ENCODE data around the gene MCOLN1. TPM values are rescaled to one million over a fixed set of nuclear protein-coding genes. Genes with fewer than 3 reads are reported as not detected.
A peak's percentile ranks its signal among the peaks of the same experiment; 100 is the strongest.
"Not testable (repeated sequence)": the region's sequence is repeated elsewhere in the genome, so short reads cannot be mapped to it uniquely, and the experiment has no call there.

The MCOLN1 gene
- total RNA-seq, 1 experiment from 2014 or later = 7.5 TPM

DNA sequence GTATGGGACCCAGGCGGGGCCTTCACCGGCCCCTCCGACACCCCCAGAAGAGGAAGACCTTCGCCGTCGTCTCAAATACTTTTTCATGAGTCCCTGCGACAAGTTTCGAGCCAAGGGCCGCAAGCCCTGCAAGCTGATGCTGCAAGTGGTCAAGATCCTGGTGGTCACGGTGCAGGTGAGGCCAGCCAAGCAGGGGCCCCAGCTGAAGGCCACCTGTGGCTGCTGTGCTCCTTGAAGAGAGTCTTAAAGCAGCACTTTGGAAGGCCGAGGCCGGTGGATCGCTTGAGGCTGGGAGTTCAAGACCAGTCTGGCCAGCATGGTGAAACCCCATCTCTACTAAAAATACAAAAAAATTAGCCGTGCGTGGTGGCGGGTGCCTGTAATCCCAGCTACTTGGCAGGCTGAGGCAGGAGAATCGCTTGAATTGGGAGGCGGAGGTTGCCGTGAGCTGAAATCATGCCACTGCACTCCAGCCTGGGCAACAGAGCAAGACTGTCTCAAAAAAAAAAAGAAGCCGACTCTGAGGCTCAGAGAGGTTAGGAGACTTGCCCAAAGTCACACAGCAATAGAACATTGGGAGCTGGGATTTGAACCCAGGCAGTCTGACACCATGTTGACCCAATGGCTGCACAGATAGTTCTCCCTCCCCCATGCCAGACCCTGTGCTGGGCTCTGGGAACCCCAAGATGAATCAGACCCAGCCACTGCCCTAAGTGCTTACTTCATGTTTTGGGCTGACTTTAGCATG lies 2.7 kb downstream of the MCOLN1 start:
- no peak for DNase-seq (ENCODE audit: low spot score)

GRCh38 chr19:7526059-7526929 lies 3.9 kb downstream of the MCOLN1 start:
- DNase-seq (ENCODE audit: low spot score) = no peak

- DNase-seq (ENCODE audit: low spot score) = no peak
Observed at GRCh38 chr19:7527516-7528191, 5.2 kb downstream of the MCOLN1 start.

GRCh38 chr19:7528192-7528519 lies 5.7 kb downstream of the MCOLN1 start:
- no peak for DNase-seq (ENCODE audit: low spot score)

GRCh38 chr19:7528522-7529245 lies 6.3 kb downstream of the MCOLN1 start:
- no peak for DNase-seq (ENCODE audit: low spot score)

DNA sequence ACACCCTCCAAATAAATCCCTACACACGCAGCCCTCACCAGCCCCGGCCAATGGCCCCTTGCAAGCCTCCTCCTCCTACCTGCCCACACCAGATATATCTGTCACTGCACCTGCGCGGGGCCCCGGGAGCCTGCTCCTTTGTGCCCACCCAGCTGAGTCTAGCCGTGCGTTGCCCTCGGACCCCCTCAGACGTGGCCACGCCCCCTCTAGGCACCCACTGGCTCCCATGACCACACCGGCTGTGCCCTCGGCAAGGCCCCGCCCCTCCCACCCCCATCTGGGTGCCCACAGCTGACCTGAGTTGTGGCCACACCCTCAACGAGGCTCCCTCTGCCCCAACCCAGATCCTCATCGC lies 6.8 kb downstream of the MCOLN1 start:
- no peak for DNase-seq (ENCODE audit: low spot score)

- no peak for DNase-seq (ENCODE audit: low spot score)
Observed at GRCh38 chr19:7529610-7530490, 7.4 kb downstream of the MCOLN1 start.

DNA sequence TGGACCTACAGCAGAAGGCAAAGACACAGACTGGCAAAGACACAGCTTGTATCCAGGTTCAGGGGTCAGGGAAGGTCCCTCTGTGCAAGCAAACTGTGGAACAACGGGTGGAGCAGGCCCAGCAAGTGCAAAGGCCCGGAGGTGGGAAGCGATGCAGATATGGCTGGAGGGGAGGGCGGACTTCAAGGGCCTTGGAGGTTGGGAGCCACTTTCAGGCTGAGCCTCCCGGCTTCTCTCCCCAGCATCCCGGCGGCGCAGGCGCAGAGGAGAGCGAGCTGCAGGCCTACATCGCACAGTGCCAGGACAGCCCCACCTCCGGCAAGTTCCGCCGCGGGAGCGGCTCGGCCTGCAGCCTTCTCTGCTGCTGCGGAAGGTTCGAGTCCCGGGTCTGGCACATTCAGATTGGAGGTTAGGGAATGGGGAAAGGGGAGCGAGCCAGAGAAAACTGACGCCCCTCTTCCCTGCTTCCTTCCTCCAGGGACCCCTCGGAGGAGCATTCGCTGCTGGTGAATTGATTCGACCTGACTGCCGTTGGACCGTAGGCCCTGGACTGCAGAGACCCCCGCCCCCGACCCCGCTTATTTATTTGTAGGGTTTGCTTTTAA lies 11.0 kb downstream of the MCOLN1 start:
- no peak for DNase-seq (ENCODE audit: low spot score)

DNA sequence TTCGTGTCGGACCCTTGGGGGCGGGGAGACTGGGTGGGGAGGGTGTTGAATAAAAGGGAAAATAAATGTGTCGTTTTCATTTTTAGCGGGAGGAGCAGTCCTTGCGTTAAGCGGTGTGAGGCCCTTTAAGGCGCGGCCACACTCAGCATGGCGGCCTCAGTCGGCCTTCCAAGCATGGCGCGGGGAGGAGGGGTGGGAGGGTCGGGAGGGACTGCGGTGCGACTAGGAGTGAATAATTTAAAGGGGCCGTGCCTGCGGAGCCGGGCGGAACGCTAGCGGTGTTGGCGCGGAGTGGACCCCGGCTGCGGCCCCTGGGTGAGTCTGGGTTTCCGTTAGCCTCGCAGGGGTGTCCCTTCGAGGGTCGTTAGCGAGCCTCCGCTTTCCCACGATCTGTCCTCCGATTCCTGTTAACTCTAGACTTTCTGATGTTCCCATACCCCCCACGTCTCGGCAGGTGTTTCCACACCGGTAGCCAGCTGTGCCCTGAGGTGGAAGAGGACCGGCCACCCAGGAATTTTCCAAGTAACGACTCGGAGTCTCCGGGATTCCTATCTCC lies 11.6 kb downstream of the MCOLN1 start:
- peak; percentile 70 for DNase-seq (ENCODE audit: low spot score)

- DNase-seq (ENCODE audit: low spot score) = peak; percentile 32
Observed at GRCh38 chr19:7534531-7535046, 12.2 kb downstream of the MCOLN1 start.

GRCh38 chr19:7535047-7535997 lies 12.9 kb downstream of the MCOLN1 start, which contains the start of gene PNPLA6:
PNPLA6 (plus strand) TSS chr19:7535717; CDS start chr19:7535789, 72 bp downstream.
- peak; percentile 90 for DNase-seq (ENCODE audit: low spot score)

DNA sequence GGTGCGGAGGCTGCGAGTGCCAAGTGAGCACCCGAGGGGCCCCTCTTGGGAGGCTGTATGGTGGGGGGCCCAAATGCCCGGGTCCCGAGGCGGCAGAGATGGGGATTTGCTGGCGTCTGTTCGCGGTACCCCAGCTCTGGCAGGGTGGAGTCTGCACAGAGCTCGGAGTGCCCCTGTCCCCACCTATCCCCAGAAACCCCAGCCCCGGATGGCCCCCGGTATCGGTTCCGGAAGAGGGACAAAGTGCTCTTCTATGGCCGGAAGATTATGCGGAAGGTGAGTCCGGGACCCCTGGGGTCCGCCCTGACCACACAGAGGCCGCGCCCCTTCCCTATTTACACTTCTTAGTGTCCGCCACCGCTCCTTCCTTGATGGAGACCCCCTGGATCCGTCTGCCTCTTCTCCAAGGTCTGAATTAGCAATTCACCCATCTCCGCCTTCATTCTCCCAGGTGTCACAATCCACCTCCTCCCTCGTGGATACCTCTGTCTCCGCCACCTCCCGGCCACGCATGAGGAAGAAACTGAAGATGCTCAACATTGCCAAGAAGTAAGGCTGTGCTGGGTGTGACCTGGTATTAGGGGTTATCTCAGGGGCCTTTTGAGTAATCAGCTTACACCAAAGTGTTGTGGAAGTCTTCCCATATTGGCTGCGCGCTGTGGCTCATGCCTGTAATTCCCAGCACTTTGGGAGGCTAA lies 13.7 kb downstream of the MCOLN1 start:
- DNase-seq (ENCODE audit: low spot score) = no peak

DNA sequence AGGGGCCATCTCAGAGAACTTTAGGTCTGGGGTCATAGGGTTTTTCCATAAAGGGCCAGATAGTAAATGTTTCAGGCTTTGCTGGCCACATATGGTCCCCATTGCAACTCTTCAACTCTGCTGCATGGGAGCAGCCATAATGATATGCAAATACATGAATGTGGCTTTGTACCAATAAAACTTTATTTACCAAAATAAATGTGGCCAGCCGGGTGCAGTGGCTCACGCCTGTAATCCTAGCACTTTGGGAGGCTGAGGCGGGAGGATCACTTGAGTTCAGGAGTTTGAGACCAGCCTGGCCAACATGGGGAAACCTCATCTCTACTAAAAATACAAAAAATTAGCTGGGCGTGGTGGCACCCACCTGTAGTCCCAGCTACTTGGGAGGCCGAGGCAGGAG lies 16.6 kb downstream of the MCOLN1 start:
- not testable (repeated sequence) for DNase-seq (ENCODE audit: low spot score)

GRCh38 chr19:7539827-7540425 lies 17.5 kb downstream of the MCOLN1 start:
- DNase-seq (ENCODE audit: low spot score) = no peak

DNA sequence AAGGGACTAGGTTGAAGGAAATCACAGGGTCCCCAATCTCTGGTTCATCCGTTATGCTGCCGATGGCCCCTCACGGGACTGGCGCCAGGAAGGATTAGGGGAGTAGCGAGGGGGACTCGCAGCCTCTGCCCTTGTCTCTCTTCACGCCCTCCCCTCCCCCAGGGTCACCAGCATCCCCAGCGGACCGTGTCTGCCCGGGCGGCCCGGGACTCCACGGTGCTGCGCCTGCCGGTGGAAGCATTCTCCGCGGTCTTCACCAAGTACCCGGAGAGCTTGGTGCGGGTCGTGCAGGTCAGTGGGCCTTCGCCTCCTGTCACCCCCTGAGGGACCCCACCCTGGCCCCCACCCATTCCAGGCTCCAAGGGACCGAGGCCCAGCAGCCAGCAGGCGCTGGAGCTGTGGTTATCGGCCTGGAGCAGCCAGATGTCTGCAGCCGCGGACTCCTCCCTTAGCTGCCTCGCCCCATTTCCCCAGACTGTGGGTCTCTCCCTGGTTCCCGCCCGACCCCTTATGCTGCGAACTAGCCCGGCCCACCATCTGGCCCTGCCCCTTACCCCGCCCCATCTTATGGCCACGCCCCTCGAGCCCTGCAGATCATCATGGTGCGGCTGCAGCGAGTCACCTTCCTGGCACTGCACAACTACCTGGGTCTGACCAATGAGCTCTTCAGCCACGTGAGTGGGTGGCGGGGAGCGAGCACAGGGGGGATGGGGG lies 18.5 kb downstream of the MCOLN1 start:
- DNase-seq (ENCODE audit: low spot score) = no peak

GRCh38 chr19:7541475-7541824 lies 19.0 kb downstream of the MCOLN1 start:
- no peak for DNase-seq (ENCODE audit: low spot score)

Data from HT-29 (cell line).